Inflammatory macrophage (primary cell): ENCODE results near the gene USP40.

Experiments used
- DNase-seq, 2 donors: peaks; one replicate each; pipeline ENCODE4 v3.0.0-alpha.2; 2020 to 2022

USP40 gene

DNA sequence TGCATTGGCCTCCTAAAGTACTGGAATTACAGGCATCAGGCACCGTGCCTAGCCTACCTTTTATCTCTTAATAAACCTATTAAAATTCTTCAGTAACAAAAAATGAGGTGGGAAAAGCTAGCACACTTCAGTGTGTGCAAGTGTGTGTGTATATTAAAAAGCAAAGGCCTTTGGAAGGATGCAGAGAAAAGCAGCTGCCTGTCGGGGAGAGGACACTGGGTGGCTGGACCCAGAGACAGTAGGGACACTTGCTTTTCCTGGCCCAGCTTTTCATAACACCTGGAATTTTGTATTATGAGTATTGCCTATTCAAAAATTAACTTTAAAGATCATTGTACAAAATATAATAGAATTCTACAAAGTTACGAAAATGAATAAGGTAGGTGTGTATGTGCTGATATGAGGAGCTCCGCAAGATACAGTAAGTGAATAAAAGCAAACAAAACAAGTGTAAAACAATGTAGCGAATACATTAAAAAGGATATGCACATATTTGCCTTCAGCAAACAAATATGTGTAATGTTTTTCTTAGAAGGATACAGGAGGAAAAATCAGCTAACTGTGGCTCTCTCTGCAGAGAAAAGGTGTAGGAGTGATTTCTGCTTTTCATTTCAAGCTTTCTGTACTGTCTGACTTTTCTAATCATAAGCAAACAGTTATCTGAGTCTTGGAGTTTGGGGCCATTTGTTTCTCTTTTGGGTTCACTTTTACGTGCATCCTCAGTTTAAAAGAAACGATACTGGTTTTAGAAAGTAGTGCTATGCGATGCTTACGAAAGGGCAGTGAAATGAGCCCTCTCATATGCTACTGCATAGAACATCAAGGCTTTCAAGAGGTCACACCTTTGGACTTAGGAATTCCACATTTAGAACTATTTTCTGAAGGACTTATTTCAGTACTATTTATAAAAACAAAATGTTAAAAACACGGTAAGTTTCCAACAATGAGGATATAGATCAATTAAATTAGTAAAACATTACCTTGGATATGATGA is 70.8 kb downstream of the USP40 start:
- no peak for DNase-seq

DNA sequence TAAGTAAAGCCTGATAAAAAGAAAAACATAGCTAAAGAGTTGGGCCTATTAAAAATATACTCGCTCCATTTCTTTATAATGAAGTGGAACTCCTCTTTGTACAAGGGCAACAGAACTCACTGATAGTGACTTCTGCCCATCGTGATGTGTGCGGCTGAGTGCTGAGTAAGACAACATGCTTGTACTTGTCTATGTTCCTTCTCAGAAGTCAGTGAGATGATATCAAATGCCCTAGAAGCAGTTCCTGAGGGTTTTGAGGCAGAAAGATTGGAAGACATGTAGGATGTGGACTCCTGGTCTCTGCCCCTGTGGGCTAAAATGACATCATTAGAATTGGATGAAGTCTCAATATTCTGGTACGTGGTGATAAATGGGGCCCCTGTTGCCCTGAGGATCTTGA is 73.8 kb downstream of the USP40 start:
- DNase-seq: no peak

DNA sequence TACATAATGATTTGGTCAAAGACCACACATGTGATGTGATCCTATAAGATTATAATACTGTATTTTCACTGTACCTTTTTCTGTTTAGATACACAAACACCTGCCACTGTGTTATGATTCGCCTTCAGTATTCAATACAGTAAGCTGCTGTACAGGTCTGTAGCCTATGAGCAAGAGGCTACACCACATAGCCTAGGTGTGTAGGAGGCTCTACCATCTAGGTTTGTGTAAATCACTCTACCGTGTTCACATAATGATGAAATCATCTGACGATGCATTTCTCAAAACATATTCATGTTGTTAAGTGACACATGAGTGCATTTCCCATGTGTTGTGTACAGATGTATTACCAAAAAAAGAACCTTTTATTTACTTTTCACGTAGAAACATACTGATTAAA is 74.5 kb downstream of the USP40 start:
- no peak for DNase-seq

DNA sequence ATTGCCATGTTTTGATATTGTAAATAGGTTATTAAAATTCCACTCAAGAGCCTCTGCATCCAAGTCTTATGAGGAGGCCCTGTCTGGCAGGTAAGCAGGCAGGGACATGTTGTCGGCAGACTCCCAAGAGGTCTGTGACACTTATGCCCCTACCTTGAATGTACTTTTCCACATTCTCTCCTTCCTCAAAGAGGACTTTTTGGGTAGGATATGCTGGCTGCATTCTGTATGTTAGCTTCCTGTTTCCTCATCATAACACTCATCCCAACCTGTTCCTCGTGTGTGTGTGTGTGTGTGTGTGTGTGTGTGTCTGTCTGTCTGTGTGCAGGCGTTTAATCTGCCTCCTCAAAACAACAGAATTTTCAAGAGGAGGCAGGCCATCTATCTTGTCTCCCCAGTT is 75.3 kb downstream of the USP40 start:
- no peak for DNase-seq

DNA sequence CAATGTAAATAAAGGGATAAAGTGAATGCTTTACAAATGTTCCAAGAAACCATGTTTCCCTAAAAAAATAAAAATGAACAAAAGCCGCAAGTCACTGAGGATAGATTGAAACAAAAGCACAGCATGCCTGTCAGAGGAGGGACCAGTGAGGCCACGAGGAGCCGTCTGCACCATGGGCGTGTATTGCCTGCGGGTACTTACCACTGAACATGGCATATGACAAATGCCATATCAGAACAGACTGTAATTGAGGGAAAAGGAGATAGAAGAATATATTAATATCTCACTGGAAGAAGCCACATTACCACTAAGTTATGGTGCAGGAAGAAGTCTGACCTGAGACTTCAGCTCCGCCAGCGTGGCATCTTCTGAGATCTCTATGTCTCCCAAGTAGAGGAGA is 75.8 kb downstream of the USP40 start:
- no peak for DNase-seq

DNA sequence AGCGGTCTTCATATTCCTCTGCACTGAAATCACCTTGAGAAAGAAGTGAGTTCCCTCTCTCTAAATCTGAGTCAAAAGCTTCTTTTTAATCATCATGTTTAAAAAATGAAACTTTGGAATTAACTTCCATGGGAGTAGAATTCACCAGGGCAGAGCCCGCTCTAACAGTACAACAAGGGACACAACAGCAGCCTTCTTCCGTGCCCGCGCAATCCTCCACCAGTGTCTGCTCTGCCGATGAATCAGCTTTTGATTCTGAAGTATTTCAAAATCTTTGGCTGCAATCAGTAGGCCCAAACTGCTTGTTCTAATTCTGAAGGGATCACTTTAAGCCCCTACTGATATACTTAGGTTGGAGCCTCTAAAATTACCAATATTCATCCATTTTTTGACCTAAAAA is 76.9 kb downstream of the USP40 start:
- no peak for DNase-seq

DNA sequence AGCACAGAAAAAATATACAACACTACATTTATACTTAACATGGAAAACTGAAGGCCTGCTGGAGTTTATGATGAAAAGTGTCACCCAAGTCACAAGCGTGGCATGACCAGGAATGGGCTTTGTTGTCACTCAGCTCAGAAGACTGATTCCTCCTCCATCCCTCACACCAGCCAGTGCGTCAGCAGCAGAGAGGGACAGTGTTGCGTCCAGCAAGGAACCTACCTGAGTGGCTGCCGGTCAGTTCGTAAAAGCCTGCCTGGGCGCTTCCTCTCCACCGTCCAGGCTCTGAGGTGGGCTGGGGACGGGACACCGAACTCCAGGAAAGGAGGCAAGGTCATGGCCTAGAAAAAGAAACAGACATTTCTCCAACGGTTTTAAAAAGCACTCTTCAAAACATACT is 77.4 kb downstream of the USP40 start:
- DNase-seq: no peak

DNA sequence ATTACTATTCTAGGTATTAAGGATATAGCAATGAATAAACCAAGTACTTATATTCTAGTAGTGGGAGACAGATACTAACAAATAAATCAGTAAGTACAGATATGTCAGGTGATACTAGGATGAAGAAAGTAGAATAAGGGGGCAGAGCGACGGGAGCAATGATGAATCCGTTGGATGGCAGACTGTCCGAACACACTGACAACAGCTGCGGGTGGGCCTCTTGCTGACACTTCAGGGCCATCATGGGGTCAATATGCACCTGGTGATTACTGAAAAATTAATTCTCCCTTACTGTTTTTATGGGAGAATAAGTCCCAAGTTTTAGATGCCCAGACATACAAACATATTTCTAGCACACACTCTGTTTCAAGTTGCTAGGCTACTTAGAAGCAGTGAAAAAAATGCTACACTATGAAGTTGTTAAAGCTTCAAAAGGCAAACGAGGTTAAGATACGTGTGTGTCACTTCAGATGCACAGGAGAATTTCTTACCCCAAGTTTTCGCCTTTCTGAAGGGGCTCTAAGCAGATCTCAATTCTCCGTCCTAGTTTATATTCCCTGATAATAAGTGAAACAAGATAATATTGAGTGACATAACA is 78.7 kb downstream of the USP40 start:
- DNase-seq: no peak

DNA sequence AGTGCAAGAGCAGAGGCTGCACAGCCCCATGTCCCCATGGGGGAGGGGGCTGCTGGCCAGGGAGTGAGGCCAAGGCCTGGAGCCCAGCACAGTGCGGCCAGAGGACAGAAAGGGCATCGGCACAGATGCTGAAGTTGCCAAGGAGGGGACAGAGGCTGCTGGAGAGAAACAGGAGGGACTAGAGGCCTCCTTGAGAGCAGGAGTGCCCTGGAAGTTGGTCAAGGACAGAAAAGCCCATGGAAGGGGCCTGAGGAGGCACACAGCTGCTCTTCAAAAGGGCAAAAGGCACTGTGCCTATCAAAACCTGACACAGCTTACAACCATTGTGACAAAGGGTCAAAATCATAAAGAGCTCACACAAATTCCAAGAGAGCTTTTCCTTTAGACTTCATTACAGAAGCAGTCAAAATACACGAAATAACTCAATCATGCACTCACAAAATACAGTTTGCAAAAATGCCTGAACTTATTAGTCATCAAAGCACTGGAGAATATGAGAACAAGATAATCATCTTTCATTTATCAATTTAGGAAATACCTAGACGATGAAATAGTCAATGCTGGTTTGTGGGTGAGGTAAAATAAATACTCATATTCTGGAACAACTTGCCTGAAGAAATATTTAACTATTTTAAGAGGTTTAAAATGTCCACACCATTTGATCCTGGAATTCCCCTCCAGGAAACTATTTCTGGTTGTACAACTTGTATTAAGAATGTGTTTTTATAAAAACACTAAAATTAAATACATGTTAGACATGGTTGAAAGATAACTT is 79.6 kb downstream of the USP40 start:
- DNase-seq: no peak

DNA sequence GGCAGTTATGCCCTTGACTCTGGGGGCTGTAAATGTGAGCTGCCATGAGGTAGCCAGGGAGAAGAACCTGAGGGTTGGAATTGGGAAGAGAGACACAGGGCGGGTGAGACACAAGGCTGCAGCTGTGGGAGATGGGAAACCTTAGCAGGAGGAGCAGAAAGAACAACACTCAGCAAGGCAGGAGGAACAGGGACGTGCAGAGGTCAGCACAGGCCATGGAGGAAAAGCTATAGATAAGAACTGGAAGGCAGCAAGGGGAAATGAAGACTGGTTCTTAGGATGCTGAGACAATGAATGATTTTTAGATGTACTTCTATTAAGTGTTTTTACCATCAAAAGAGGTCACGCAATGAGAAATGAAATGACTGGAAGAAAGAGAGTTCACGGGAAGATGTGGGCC is 80.2 kb downstream of the USP40 start:
- DNase-seq: no peak

DNA sequence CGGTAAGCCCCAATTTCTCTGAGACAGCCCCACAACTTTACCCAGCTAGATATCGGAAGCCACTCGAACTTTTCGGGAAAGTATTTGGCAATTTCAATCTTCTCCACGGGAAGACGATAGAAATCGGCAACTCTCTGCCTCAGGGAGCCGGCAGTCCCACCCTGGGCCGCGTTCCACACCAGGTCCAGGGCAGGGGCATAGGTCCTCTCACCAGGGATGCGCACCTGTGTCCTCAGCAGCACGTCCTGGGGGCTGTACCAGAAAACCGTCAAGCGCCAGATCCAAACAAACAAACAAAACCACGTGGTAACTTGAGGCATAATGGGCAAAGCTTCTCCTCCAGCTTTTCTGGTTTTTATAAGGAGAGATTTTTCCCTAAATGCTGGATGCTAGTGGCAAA is 80.9 kb downstream of the USP40 start:
- DNase-seq: no peak

DNA sequence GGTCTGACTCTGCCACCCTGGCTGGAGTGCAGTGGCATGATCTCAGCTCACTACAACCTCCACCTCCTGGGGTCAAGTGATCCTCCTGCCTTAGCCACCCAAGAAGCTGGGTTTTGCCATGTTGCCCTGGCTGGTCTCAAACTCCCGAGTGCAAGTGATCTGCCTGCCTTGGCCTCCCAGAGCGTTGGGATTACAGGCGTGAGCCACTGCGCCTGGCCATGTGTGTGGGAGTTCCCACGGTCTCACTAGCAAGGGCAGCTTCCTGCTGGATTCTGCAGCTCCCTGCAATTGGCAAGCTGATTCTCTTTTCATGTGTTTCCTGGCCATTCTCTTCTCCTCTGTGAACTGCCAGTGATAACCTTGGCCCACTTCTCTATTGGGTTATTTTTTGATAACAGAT is 84.0 kb downstream of the USP40 start:
- no peak for DNase-seq

DNA sequence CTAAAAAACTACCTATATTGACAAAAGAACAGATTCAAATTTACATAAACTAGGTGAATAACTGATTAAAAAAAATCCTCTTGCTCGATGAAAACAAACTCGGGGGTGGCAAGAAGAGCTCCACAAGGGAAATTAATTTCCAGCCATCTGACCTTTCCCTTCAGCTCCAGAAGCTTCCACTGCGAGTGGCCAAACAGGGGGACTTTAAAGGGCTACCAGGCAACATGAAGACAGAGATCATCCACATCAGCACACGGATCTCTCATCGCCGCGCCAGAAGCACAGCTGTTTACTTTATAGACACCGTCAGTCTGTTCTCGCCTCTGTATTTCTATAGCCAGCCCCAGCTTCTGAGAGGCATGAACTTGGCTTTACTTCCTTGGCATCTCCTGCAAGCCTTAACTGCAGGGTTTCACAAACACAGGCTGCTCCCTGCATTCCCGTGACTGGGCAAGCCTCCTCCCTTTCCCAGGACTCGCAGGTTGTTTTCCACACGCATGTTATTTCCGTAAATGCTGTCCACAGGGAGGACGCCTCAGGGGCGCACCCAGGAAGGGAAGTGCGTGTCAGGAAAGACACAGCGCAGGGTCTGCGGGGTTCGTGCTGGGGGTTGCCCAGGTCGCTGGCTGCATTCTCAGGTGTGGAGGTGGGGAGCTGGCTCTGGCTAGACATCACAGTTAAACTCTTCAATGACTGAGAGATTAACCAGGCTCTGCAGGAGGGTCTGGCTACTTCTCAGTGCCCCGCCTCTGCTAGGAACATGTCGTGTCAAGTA is 85.0 kb downstream of the USP40 start:
- no peak for DNase-seq

DNA sequence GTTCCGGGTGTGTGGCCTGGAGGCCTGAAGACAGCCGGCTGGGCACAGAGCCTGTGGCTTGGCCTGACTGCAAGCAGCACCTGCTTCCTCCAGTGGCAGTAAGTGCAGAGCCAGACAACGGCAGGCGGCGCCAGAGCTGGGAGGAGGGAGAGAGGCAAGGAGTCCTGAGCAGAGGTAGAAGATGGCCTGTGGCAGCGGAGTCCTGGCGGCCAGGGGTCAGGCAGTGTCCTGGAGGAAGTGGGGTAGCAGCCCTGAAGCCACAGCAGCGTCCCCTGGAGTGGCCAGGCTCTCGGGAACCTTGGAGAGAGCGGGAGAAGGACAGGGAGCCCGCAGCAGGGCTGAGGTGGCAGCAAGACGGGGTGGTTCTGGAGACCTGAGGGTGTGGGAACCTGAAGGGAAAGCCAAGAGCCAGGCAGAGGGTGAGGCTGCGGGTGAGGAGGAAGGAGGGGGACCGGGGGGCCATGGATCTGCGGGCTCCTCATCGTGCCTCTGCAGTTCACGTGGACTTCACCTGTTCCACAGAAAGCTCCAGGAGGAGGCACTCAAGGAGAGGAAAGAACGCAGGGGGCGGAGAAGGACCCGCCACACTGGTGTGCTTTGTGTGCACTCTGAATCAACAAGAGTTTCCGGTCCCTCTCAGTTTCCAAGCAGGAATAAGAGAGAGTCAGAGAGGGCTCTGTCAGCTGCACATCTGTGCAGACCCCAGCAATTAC is 85.9 kb downstream of the USP40 start:
- DNase-seq: no peak

DNA sequence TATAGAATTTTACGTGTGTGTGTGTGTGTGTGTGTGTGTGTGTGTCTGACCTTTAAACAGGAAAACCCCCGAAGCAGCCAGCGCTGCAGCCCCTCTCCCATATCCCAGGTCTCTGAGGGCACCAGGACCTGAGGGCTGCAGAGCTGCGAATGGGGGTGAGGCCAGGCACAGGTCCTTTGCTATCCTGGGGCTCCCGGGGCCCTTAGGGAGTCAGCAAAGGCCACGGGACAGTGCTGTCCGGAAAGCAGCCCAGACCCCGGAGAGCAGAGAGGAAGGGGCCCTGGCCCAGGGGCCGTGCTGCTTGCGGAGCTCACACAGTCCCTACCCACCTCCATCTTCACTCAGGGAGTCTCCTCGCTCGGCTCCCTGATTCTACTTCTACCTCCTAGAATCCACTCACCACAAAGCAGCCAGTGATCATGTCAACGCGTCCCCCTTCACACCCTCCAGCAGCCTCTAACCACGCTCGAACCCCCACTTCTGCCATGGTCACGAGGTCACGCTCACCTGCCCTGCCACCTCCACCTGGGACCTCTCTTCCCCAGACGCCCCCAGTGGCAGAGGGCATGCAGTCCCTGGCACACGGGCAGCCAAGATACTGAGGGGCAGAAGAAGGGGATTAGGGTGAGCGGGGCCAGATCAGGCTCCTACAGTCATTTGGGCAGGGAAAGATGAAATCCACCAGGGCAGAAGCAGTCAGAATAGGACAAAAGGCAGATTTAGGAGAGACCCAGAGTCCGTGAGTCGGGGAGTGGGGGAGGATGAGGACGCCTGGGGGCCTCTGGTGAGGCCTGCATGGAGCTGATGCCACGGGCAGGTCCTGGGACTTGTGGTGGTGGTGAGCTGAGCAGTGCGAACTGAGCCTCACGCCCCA is 86.7 kb downstream of the USP40 start:
- DNase-seq: no peak

DNA sequence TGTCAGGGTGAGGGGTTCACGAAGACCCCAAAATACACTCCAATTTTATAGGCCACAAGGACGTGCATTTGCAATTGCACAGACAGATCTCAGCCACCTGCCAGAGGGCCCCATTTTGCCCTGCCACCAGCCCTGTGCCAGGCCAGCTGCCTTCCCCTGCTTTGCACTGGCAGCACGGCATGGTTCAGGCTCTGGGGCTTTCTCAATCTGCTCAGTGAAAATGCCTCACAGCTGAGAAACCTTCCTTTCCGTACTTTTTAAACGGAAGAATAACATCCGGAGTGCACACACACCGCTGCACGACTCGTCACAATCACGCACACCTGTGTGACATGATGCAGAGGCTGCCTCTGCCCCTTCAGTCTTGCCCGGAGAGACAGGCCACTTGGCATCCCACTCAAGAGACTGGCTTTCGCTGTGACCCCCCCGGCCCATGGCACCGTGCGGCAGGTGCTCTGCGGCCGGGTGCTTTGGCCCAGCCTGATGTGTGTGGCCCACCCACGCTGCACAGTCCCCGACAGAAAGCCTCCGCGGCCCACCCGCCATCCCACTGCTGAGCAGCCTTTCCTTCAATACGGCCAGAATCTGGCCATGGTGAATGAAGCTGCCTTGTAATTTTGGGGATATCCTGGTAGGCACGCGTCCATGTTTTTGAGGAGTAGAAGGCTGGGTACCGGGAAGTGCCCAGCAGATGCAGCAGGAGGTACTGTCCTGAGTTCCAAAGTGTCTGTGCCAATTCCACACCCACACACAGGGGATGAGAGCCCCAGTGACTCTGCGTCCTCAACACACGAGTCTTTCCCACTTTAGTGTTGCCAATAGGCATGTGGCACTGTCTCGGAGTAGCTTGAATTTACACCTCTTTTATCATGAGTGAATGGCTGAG is 88.8 kb downstream of the USP40 start:
- DNase-seq: no peak

DNA sequence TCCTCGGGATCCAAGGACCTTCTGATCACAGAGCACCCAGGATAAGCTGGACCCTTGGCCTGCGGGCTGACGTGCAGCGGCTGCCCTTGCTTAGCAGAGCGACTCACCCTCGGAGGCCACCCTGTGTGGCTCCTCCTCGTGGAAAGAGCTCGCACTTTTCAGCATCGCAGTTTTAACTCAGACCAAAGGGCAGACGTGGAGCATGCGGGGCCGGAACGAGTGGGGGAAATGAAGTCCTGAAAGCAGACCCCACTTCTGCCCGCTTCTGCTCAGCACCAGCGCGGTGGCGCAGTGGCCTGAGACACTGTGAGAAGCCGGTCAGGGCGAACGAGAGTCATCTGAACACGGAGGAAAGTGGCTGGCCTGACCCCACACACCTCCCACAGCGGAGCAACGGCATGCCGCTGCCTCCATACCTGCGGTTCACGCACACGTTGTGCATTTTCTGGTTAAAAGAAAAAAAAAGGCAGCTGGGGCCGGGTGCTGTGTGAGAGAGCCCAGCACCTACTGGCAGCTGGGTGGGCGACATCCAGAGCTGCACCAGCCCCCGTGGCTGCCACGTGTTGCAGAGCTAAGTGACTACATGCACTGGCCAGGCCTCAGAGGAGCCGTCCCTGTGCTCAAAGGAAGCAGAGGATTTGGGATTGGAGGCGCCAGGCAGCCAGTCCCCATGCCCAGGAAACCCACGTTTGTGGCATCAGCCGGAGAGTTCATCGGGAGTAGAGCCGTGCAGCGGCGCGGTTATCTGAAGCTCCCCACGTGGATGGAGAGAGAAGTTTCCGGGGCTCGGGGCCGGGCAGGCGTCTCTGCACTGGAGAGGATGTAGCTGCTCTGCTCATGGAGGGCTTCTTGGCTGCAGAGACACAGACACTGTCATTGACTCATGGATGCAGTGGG is 89.7 kb downstream of the USP40 start:
- DNase-seq: no peak

DNA sequence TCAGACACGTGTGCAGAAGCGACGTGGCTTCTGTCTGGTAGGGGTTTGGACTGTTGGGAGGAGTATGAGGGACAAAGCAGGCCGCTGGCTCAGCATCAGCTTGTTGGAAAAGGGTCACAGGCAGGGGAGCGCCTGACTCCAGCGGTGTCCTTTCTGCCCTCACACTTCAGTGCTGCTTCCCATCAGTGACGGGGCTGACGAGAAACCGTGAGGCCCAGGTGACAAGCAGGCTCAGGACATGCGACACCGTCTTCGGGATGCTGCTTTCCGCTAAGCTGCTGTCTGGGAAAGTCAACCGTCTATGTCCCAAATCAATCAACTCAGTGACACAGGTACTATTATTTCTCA is 90.5 kb downstream of the USP40 start:
- no peak for DNase-seq
